ENCODE data around the gene CDK6. TPM values are rescaled to one million over a fixed set of nuclear protein-coding genes. Genes with fewer than 3 reads are reported as not detected.

The CDK6 gene
- total RNA-seq, 3 donors from 2014 or later (not counting 1 experiment from before 2014, with no cell fraction given): 41.1 to 46.3 (median 45.1) TPM

DNA sequence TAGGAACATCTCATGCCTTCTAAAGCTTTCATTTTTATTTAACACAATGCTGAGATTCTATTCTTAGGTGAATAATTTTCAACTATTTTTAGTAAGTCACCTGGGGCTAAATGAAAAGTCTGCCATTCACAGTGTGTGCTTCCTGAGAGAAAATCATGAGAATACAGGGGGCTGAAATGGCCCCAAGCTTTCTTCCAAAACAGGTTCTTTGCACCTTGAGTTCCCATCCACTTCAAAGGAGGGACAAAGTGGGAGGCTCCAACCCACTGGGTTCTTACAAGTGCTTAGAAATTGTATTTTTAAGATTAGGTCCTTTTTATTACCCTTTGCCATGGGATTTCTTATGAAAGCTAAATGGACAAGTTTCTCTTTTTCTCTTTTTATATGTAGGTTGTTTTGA lies 224.6 kb downstream of the CDK6 start:
- peaks cover 28% of the 10 kb centered on the region for H3K36me3 ChIP-seq (ENCODE audit: control insufficient read depth, insufficient read depth, low read length)
- Mint-ChIP-seq H3K9me3 (no peaks in the 10 kb centered on the region), H3K4me3 (no peak overlapping the region), H3K27me3 (ENCODE audit: low read depth in 2 of 2) (no peaks in the 10 kb centered on the region), H3K36me3 (peaks cover 31% of the 10 kb centered on the region), H3K27ac (no peak overlapping the region), H3K4me1 (no peaks in the 10 kb centered on the region)
- intact Hi-C loops (cut with micrococcal nuclease): no loop called here
- no peak for ATAC-seq
- H3K4me1 ChIP-seq (ENCODE audit: control insufficient read depth, insufficient read depth, low read length): no peaks in the 10 kb centered on the region
- TF ChIP-seq, protein P1, sequence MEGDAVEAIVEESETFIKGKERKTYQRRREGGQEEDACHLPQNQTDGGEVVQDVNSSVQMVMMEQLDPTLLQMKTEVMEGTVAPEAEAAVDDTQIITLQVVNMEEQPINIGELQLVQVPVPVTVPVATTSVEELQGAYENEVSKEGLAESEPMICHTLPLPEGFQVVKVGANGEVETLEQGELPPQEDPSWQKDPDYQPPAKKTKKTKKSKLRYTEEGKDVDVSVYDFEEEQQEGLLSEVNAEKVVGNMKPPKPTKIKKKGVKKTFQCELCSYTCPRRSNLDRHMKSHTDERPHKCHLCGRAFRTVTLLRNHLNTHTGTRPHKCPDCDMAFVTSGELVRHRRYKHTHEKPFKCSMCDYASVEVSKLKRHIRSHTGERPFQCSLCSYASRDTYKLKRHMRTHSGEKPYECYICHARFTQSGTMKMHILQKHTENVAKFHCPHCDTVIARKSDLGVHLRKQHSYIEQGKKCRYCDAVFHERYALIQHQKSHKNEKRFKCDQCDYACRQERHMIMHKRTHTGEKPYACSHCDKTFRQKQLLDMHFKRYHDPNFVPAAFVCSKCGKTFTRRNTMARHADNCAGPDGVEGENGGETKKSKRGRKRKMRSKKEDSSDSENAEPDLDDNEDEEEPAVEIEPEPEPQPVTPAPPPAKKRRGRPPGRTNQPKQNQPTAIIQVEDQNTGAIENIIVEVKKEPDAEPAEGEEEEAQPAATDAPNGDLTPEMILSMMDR (IDR thresholded peaks at IDR 0.05): no peak
- H3K4me3 ChIP-seq (ENCODE audit: low read length): no peak overlapping the region
- no peak for DNase-seq
- no peak overlapping the region for H3K27ac ChIP-seq (ENCODE audit: low read length)
- no peaks in the 10 kb centered on the region for H3K9me3 ChIP-seq (ENCODE audit: control insufficient read depth, insufficient read depth, low read length)
- H3K27me3 ChIP-seq (ENCODE audit: control insufficient read depth, insufficient read depth, low read length): no peaks in the 10 kb centered on the region

DNA sequence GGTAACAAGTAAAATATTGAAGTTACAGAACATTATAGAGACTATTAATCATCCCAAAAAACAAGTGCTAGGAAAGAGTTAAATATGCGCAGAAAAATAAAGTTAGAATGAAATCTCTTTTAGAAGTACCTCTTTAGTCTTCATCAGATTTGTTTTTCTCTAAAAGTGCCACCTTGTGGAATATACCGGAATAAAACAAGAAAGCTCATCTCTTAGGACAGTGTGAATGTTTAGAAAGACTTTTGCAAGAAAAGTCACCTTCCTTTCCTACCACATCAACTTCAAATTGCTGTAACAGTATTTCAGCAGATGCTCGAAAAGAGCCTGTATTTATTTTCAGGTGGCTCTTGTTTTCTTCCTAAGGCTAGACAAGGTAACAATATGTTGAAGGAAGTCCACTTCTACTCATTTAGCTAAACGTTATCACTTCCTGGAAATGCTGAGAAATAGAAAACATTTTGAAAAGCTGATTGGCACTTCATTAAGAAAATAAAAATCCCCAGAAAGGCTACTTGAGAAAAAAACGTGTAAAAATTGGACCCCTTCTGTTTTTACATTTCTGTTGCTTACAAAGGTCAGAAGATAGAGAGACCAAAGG lies 226.4 kb downstream of the CDK6 start:
- peak in 1 of 2 donors; percentile 45 for DNase-seq
- Histone ChIP-seq H3K4me3 (ENCODE audit: low read length) (no peak overlapping the region), H3K27ac (ENCODE audit: low read length) (no peak overlapping the region), H3K27me3 (ENCODE audit: control insufficient read depth, insufficient read depth, low read length) (no peaks in the 10 kb centered on the region), H3K9me3 (ENCODE audit: control insufficient read depth, insufficient read depth, low read length) (no peaks in the 10 kb centered on the region), H3K4me1 (ENCODE audit: control insufficient read depth, insufficient read depth, low read length) (no peaks in the 10 kb centered on the region), H3K36me3 (ENCODE audit: control insufficient read depth, insufficient read depth, low read length) (peaks cover 14% of the 10 kb centered on the region)
- ATAC-seq: peak in 1 of 3 donors; percentile 62
- H3K4me1 Mint-ChIP-seq: no peaks in the 10 kb centered on the region
- H3K36me3 Mint-ChIP-seq: peaks cover 21% of the 10 kb centered on the region
- H3K27ac Mint-ChIP-seq: peak overlapping the region in 1 of 2 donors; percentile 36
- H3K9me3 Mint-ChIP-seq: no peaks in the 10 kb centered on the region
- intact Hi-C loops (cut with micrococcal nuclease): no loop called here
- TF ChIP-seq, protein P1 (IDR thresholded peaks at IDR 0.05): peak; percentile 33
- WGBS (ENCODE audit: insufficient coverage): 68% methylated on average over 2 of the region's 5 CpGs
- no peaks in the 10 kb centered on the region for H3K27me3 Mint-ChIP-seq (ENCODE audit: low read depth in 2 of 2)
- no peak overlapping the region for H3K4me3 Mint-ChIP-seq

DNA sequence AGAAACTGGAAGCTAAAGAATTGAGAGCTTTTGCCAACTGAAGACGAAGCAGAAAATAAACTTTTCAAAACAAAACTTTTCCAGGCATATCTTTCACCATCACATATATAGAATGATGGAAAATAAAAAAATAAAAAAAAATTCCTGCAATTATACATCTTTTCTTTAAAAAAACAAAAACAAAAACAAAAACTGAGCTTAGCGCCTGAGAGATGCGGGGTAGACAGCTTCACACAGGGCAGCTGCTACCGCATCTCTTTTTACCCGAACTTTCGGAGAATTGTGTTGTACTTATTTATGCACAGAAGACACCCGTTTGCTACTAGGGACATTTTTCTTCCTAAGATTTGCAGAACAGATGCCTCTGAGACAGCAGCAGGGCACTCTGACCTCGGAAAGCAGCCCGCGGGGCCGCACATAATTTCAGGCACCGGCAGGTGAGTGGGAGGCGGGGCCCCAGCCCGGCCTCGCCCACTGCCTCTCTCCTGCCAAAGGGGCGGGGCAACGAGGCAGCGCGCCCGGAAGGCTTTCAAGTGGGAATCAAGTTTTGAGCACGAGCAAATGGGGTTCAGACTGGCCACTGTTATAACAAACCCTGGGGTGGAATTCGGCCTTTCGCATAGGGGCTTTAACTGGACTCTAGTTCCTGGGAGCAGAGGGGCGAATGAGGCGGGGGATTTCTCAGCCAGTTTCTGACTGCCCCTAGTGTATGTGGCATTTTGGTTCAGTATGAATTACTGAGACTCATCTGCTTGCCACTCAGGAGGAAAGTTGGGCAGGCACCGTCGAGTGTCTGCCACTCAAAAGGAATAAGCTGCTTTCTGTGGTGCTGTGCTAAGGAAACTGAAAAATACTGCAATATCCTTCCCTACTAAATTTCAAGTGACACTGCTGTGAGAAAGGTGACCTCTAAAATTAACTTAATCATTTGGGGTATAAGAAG lies 227.7 kb downstream of the CDK6 start:
- no peak overlapping the region for H3K27ac ChIP-seq (ENCODE audit: low read length)
- no peak overlapping the region for H3K4me3 Mint-ChIP-seq
- peaks cover 8% of the 10 kb centered on the region for H3K36me3 Mint-ChIP-seq
- DNase-seq (no peak), ATAC-seq (no peak)
- H3K36me3 ChIP-seq (ENCODE audit: control insufficient read depth, insufficient read depth, low read length): peaks cover 3% of the 10 kb centered on the region
- H3K27me3 Mint-ChIP-seq (ENCODE audit: low read depth in 2 of 2): no peaks in the 10 kb centered on the region
- no peak overlapping the region for H3K4me3 ChIP-seq (ENCODE audit: low read length)
- H3K27ac Mint-ChIP-seq: no peak overlapping the region
- H3K9me3 Mint-ChIP-seq: no peaks in the 10 kb centered on the region
- H3K9me3 ChIP-seq (ENCODE audit: control insufficient read depth, insufficient read depth, low read length): no peaks in the 10 kb centered on the region
- H3K27me3 ChIP-seq (ENCODE audit: control insufficient read depth, insufficient read depth, low read length): no peaks in the 10 kb centered on the region
- H3K4me1 ChIP-seq (ENCODE audit: control insufficient read depth, insufficient read depth, low read length): no peaks in the 10 kb centered on the region
- WGBS (ENCODE audit: insufficient coverage): 89% methylated on average over 26 of the region's 27 CpGs
- intact Hi-C loops (cut with micrococcal nuclease): no loop called here
- TF ChIP-seq, protein P1 (IDR thresholded peaks at IDR 0.05): no peak
- H3K4me1 Mint-ChIP-seq: no peaks in the 10 kb centered on the region
